Prostate gland (tissue), 2 donors: ENCODE measurements around the gene SLC43A2.

Experiments used
- POLR2A ChIP-seq: fragments of 450-650 bp; IDR thresholded peaks from one replicate; pipeline ENCODE4 v1.6.1; 2016; ENCODE audit warnings: antibody characterized with exemption, mild to moderate bottlenecking
- POLR2AphosphoS5 ChIP-seq: sonication (generic); formaldehyde crosslinking; IDR thresholded peaks from one replicate; pipeline ENCODE4 v1.6.1; 2017; ENCODE audit warnings: antibody characterized with exemption
- TF ChIP-seq, protein P1 (sequence below), 4 experiments: fragments of 200-600 bp in 2 of 4; fragments of 450-650 bp in 2 of 4; sonication (generic) in 2 of 4; IDR thresholded peaks; 1 replicate in 3 of 4; 2 replicates in 1 of 4; pipeline ENCODE4 v1.5.1; 2016 to 2019; ENCODE audit warnings: antibody characterized with exemption in 4 of 4, mild to moderate bottlenecking in 2 of 4, moderate library complexity in 2 of 4

DNA sequence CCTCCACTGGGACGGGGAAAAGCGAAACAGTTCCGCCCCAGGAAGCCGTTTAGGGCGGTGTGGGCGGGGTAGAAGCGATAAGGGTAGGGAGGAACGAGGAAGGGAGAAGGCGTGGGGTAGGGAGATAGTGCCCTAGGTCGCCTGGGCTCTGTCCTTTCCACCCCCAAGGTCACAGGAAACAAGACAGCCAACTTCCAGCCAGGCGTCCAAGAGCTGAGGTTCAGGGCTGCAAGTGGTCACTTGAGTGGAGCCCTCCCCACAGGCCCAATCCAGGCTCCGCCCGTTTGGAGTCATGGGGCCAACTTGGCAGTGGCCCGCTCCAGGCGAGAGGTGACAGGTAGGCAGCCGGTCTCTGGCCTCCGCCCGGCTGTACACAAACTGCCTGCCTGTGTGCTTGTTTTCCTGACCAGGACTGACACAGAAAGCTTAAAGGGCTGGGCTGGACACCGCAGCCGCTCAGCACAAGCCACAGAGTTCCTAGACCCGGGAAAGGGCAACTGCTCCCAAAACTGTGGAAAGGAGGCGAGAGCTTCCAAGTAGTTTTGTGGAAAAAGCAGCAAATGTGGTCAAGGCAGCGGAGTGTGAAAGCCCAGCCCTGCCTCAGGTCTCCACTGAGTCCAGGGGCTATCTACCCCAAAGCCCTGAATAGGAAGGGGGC lies 21.3 kb upstream of the SLC43A2 start, which contains the start of gene RILP:
- TF ChIP-seq, protein P1, sequence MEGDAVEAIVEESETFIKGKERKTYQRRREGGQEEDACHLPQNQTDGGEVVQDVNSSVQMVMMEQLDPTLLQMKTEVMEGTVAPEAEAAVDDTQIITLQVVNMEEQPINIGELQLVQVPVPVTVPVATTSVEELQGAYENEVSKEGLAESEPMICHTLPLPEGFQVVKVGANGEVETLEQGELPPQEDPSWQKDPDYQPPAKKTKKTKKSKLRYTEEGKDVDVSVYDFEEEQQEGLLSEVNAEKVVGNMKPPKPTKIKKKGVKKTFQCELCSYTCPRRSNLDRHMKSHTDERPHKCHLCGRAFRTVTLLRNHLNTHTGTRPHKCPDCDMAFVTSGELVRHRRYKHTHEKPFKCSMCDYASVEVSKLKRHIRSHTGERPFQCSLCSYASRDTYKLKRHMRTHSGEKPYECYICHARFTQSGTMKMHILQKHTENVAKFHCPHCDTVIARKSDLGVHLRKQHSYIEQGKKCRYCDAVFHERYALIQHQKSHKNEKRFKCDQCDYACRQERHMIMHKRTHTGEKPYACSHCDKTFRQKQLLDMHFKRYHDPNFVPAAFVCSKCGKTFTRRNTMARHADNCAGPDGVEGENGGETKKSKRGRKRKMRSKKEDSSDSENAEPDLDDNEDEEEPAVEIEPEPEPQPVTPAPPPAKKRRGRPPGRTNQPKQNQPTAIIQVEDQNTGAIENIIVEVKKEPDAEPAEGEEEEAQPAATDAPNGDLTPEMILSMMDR (IDR thresholded peaks at IDR 0.05) = no peak
- peak; percentile 53 for TF ChIP-seq POLR2A
- TF ChIP-seq POLR2AphosphoS5 = peak; percentile 83
